GM12874 (cell line): ENCODE results near the gene GFPT1.

ENCODE experiments used
- TF ChIP-seq, protein P1 (sequence below): IDR thresholded peaks from 2 replicates; pipeline ENCODE4 v1.5.1; 2011; ENCODE audit warnings: low read depth, mild to moderate bottlenecking, control low read depth, low read length, moderate library complexity; ENCODE audit not compliant: insufficient read depth

GFPT1 gene

GRCh38 chr2:69390001-69390400 lies 3.0 kb upstream of the GFPT1 start:
- TF ChIP-seq, protein P1, sequence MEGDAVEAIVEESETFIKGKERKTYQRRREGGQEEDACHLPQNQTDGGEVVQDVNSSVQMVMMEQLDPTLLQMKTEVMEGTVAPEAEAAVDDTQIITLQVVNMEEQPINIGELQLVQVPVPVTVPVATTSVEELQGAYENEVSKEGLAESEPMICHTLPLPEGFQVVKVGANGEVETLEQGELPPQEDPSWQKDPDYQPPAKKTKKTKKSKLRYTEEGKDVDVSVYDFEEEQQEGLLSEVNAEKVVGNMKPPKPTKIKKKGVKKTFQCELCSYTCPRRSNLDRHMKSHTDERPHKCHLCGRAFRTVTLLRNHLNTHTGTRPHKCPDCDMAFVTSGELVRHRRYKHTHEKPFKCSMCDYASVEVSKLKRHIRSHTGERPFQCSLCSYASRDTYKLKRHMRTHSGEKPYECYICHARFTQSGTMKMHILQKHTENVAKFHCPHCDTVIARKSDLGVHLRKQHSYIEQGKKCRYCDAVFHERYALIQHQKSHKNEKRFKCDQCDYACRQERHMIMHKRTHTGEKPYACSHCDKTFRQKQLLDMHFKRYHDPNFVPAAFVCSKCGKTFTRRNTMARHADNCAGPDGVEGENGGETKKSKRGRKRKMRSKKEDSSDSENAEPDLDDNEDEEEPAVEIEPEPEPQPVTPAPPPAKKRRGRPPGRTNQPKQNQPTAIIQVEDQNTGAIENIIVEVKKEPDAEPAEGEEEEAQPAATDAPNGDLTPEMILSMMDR, result no peak

GRCh38 chr2:69389271-69389670 lies 2.2 kb upstream of the GFPT1 start:
- TF ChIP-seq, protein P1, result no peak

GRCh38 chr2:69387770-69388481 lies 899 bp upstream of the GFPT1 start:
- TF ChIP-seq, protein P1, result no peak

DNA sequence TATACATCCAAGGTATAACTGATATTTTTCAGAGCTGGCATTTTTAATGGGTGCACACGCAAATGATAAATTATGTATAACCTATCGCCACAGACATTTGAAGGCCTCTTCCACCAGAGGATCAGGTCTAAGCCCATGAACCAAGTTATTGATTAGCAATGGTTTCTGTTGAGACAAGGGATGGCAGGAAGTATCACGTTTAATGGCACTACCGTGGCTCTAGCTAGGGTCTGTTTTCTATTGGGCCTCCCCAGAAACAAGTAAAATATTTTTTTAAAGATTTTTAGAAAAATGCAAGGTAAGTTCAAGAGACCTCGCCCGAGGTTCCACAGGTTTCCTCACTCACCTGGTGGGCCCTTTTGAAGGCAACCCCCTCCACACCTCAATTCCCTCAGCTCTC lies 667 bp downstream of the GFPT1 start:
- TF ChIP-seq, protein P1, result no peak

DNA sequence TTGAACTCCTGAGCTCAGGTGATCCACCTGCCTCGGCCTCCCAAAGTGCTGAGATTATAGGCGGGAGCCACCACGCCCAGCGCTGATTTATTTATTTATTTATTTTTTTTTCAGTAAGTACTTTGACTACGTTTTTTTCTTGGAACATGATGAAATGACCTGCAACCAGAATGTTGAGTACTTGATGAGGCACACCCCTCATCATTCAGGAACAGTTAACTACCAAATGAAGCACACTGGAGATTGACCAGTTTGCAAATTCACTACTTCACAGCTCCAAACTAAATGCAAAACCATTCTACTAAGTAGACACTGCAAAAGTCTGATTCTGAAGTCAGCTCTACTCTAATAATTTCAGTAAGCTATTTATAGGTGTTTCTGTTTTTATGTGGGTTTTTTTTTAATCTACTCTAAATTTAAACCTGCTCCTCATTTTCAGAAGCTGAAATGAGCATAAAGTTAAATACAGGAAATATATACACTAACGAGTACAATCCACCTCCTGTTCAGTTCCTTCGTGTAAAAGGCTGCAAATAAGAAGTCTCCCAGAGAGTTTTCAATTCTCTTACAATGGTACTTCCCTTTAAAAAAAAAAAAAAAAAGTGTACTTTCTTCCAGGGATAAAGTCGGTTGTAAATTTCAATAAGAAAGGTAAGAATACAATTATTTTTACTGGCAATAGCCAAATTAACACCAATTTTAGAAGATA lies 1.4 kb downstream of the GFPT1 start:
- TF ChIP-seq, protein P1, result no peak

GRCh38 chr2:69384618-69385081 lies 2.4 kb downstream of the GFPT1 start:
- TF ChIP-seq, protein P1, result no peak

DNA sequence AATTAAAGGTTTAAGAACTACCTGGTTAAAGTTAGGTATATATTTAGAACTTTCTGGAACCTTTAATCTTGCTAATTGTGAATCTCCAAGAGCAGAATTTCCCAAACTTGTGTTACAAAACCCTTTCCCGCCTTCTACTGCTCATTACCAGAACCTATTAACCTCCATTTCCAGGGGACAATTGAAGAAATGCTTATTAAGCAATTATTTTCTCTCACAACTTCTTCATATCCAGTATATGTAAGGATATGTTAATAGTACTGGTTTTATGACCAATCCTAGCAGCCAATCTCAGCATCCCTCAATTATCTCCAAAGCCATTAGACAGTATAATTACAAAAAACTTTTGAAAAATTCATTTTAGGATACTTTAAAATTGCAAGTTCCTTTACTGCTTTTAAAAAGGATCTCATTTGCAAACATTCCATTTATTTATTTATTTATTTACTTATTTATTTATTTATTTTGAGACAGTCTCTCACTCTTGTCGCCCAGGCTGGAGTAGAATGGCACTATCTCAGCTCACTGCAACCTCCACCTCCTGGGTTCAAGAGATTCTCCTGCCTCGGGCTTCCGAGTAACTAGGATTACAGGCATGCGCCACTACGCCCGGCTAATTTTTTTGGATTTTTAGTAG lies 3.7 kb downstream of the GFPT1 start:
- TF ChIP-seq, protein P1, result no peak
